CD4-positive, CD25-positive, alpha-beta regulatory T cell (primary cell): ENCODE measurements around the gene CD70. TPM values are rescaled to one million over a fixed set of nuclear protein-coding genes. Genes with fewer than 3 reads are reported as not detected.
"Not testable (repeated sequence)": the region's sequence is repeated elsewhere in the genome, so short reads cannot be mapped to it uniquely, and the experiment has no call there.

Experiments used
- ATAC-seq, 2 donors: fragments of 150-1000 bp; cut with Tn5 transposase; one replicate each; pipeline ENCODE4 v1.10.0; 2021; ENCODE audit warnings: low read depth in 2 of 2, moderate number of reproducible peaks in 2 of 2, moderate library complexity in 1 of 2
- DNase-seq, 3 donors: peaks; one replicate each; pipeline versions ENCODE4 v3.0.0 to v3.0.0-alpha.2; 2012 to 2022; ENCODE audit warnings: mixed read lengths in 1 of 3
- H3K27ac ChIP-seq: one replicate; pipeline ENCODE4 v1.7.0; 2013; ENCODE audit warnings: mild to moderate bottlenecking, low read length; ENCODE audit not compliant: insufficient read depth, poor library complexity, severe bottlenecking
- H3K27me3 ChIP-seq: one replicate; pipeline ENCODE4 v1.7.0; 2013; ENCODE audit warnings: low read length; ENCODE audit not compliant: control insufficient read depth, insufficient read depth
- H3K36me3 ChIP-seq: one replicate; pipeline ENCODE4 v1.7.0; 2013; ENCODE audit warnings: mild to moderate bottlenecking, low read length, moderate library complexity; ENCODE audit not compliant: control insufficient read depth, insufficient read depth
- H3K4me1 ChIP-seq: 2 replicates; pipeline ENCODE4 v1.7.0; 2013; ENCODE audit warnings: mild to moderate bottlenecking, low read length; ENCODE audit not compliant: insufficient read depth, control insufficient read depth, poor library complexity, severe bottlenecking
- H3K4me3 ChIP-seq: one replicate; pipeline ENCODE4 v1.7.0; 2013; ENCODE audit warnings: low read depth, mild to moderate bottlenecking, low read length, moderate library complexity
- H3K9me3 ChIP-seq, 2 experiments: 1 replicate in 1 of 2; 2 replicates in 1 of 2; pipeline ENCODE4 v1.7.0; 2013; ENCODE audit warnings: low read length in 2 of 2, mild to moderate bottlenecking in 1 of 2, moderate library complexity in 1 of 2; ENCODE audit not compliant: control insufficient read depth in 2 of 2
- H3K27ac Mint-ChIP-seq, 3 donors: one replicate each; pipeline ENCODE4 v1.8.0; 2020 to 2022; ENCODE audit warnings: mild to moderate bottlenecking in 3 of 3, mixed read lengths in 3 of 3, moderate library complexity in 2 of 3
- H3K27me3 Mint-ChIP-seq: one replicate; pipeline ENCODE4 v1.8.0; 2022; ENCODE audit warnings: mild to moderate bottlenecking, mixed read lengths
- H3K36me3 Mint-ChIP-seq: one replicate; pipeline ENCODE4 v1.8.0; 2020; ENCODE audit warnings: mixed read lengths
- H3K4me1 Mint-ChIP-seq, 4 donors: one replicate each; pipeline ENCODE4 v1.8.0; 2020 to 2022; ENCODE audit warnings: mixed read lengths in 4 of 4, mild to moderate bottlenecking in 1 of 4
- H3K4me3 Mint-ChIP-seq, 4 donors: one replicate each; pipeline ENCODE4 v1.8.0; 2020 to 2022; ENCODE audit warnings: mild to moderate bottlenecking in 4 of 4, mixed read lengths in 4 of 4, moderate library complexity in 3 of 4
- H3K9me3 Mint-ChIP-seq, 7 donors: one replicate each; pipeline ENCODE4 v1.8.0; 2020 to 2022; ENCODE audit warnings: mixed read lengths in 7 of 7, mild to moderate bottlenecking in 3 of 7, moderate library complexity in 2 of 7
- polyA plus RNA-seq, 4 donors: library from polyadenylated mRNA; unstranded; fragments of 300-500 nt; fragmentation: Illumina TruSeq; gene quantifications; one replicate each; pipeline ENCODE4 v1.2.3, GENCODE V29; 2021
- total RNA-seq: library from RNA; stranded (reverse); gene quantifications from one replicate; pipeline ENCODE4 v1.2.3, GENCODE V29; 2022

Gene CD70
- total and polyA plus RNA-seq, 5 donors from 2014 or later, result 10.0 to 27.2 (median 22.0) TPM

- DNase-seq, result no peak
- H3K36me3 ChIP-seq, result no peaks in the 10 kb centered on the region
- H3K9me3 ChIP-seq, result no peaks in the 10 kb centered on the region
- H3K36me3 Mint-ChIP-seq, result no peaks in the 10 kb centered on the region
- peaks cover under 1% of the 10 kb centered on the region for H3K27me3 Mint-ChIP-seq
- no peak overlapping the region for H3K27ac Mint-ChIP-seq
- peaks cover 0 to 2% (median 0%) of the 10 kb centered on the region in 7 donors for H3K9me3 Mint-ChIP-seq
- peaks cover 0 to 2% (median under 1%) of the 10 kb centered on the region in 4 donors for H3K4me1 Mint-ChIP-seq
- no peak overlapping the region for H3K4me3 ChIP-seq
- H3K27me3 ChIP-seq, result peaks cover 13% of the 10 kb centered on the region
- no peak overlapping the region for H3K27ac ChIP-seq
- peaks cover 6% of the 10 kb centered on the region for H3K4me1 ChIP-seq
- no peak overlapping the region for H3K4me3 Mint-ChIP-seq
- no peak for ATAC-seq
Measured at GRCh38 chr19:6576869-6577475, 14.0 kb downstream of the CD70 start.

GRCh38 chr19:6573350-6573749 is 17.6 kb downstream of the CD70 start:
- no peaks in the 10 kb centered on the region for H3K9me3 ChIP-seq
- Mint-ChIP-seq H3K27me3 (peaks cover 30% of the 10 kb centered on the region), H3K27ac (no peak overlapping the region), H3K4me3 (no peak overlapping the region), H3K4me1 (peaks cover 0 to 2% (median 0%) of the 10 kb centered on the region in 4 donors), H3K36me3 (no peaks in the 10 kb centered on the region), H3K9me3 (peaks cover 0 to 4% (median 2%) of the 10 kb centered on the region in 7 donors)
- H3K4me1 ChIP-seq, result peaks cover 6% of the 10 kb centered on the region
- H3K4me3 ChIP-seq, result no peak overlapping the region
- no peak for DNase-seq
- no peak for ATAC-seq
- H3K27me3 ChIP-seq, result peaks cover 13% of the 10 kb centered on the region
- no peak overlapping the region for H3K27ac ChIP-seq
- H3K36me3 ChIP-seq, result no peaks in the 10 kb centered on the region

- no peak overlapping the region for H3K27ac Mint-ChIP-seq
- no peaks in the 10 kb centered on the region for H3K36me3 Mint-ChIP-seq
- ATAC-seq (no peak), DNase-seq (no peak)
- H3K36me3 ChIP-seq, result no peaks in the 10 kb centered on the region
- no peaks in the 10 kb centered on the region for H3K4me1 ChIP-seq
- no peak overlapping the region for H3K27ac ChIP-seq
- no peaks in the 10 kb centered on the region for H3K4me1 Mint-ChIP-seq
- no peak overlapping the region for H3K4me3 ChIP-seq
- peaks cover 13% of the 10 kb centered on the region for H3K27me3 ChIP-seq
- peaks cover 41% of the 10 kb centered on the region for H3K27me3 Mint-ChIP-seq
- H3K4me3 Mint-ChIP-seq, result no peak overlapping the region
- peaks cover 0 to 4% (median 2%) of the 10 kb centered on the region in 7 donors for H3K9me3 Mint-ChIP-seq
- H3K9me3 ChIP-seq, result no peaks in the 10 kb centered on the region
Measured at GRCh38 chr19:6572217-6572616, 18.7 kb downstream of the CD70 start.

- H3K27me3 ChIP-seq, result peaks cover 15% of the 10 kb centered on the region
- no peak overlapping the region for H3K27ac Mint-ChIP-seq
- peaks cover 0 to 4% (median 2%) of the 10 kb centered on the region in 7 donors for H3K9me3 Mint-ChIP-seq
- H3K27ac ChIP-seq, result no peak overlapping the region
- H3K4me3 ChIP-seq, result no peak overlapping the region
- no peaks in the 10 kb centered on the region for H3K9me3 ChIP-seq
- no peaks in the 10 kb centered on the region for H3K4me1 ChIP-seq
- no peak for DNase-seq
- H3K36me3 ChIP-seq, result no peaks in the 10 kb centered on the region
- H3K27me3 Mint-ChIP-seq, result peaks cover 42% of the 10 kb centered on the region
- no peak for ATAC-seq
- H3K4me1 Mint-ChIP-seq, result no peaks in the 10 kb centered on the region
- no peaks in the 10 kb centered on the region for H3K36me3 Mint-ChIP-seq
- no peak overlapping the region for H3K4me3 Mint-ChIP-seq
Measured at GRCh38 chr19:6571167-6571566, 19.8 kb downstream of the CD70 start.

GRCh38 chr19:6570764-6571163 is 20.2 kb downstream of the CD70 start:
- Mint-ChIP-seq H3K9me3 (peaks cover 0 to 4% (median 2%) of the 10 kb centered on the region in 7 donors), H3K4me3 (no peak overlapping the region), H3K27me3 (peaks cover 46% of the 10 kb centered on the region), H3K27ac (no peak overlapping the region), H3K36me3 (no peaks in the 10 kb centered on the region), H3K4me1 (no peaks in the 10 kb centered on the region)
- no peak overlapping the region for H3K27ac ChIP-seq
- no peaks in the 10 kb centered on the region for H3K9me3 ChIP-seq
- ATAC-seq (no peak), DNase-seq (no peak)
- no peaks in the 10 kb centered on the region for H3K4me1 ChIP-seq
- H3K36me3 ChIP-seq, result no peaks in the 10 kb centered on the region
- no peak overlapping the region for H3K4me3 ChIP-seq
- peaks cover 16% of the 10 kb centered on the region for H3K27me3 ChIP-seq

- peaks cover 0 to 12% (median 4%) of the 10 kb centered on the region in 7 donors for H3K9me3 Mint-ChIP-seq
Measured at GRCh38 chr19:6568816-6569215, 22.1 kb downstream of the CD70 start.

GRCh38 chr19:6568010-6568526 is 22.9 kb downstream of the CD70 start:
- peaks cover 0 to 12% (median 4%) of the 10 kb centered on the region in 7 donors for H3K9me3 Mint-ChIP-seq

More at GRCh38 chr19:6568816-6569215, 22.1 kb downstream of the CD70 start:
- Mint-ChIP-seq H3K27me3 (peaks cover 50% of the 10 kb centered on the region), H3K4me1 (no peaks in the 10 kb centered on the region), H3K36me3 (peaks cover 5% of the 10 kb centered on the region), H3K27ac (no peak overlapping the region), H3K4me3 (no peak overlapping the region)
- Histone ChIP-seq H3K27ac (no peak overlapping the region), H3K4me1 (no peaks in the 10 kb centered on the region), H3K9me3 (peaks cover 2 to 5% of the 10 kb centered on the region in 2 experiments), H3K27me3 (peaks cover 15% of the 10 kb centered on the region), H3K4me3 (no peak overlapping the region), H3K36me3 (no peaks in the 10 kb centered on the region)
- ATAC-seq (no peak), DNase-seq (no peak)

GRCh38 chr19:6566727-6567126 is 24.2 kb downstream of the CD70 start:
- Mint-ChIP-seq H3K27me3 (peaks cover 55% of the 10 kb centered on the region), H3K9me3 (peaks cover 0 to 12% (median 4%) of the 10 kb centered on the region in 7 donors)
- not testable (repeated sequence) for ATAC-seq, H3K9me3 ChIP-seq, H3K27ac ChIP-seq, H3K27ac Mint-ChIP-seq, H3K4me1 ChIP-seq, H3K27me3 ChIP-seq, H3K36me3 Mint-ChIP-seq, DNase-seq, H3K36me3 ChIP-seq, H3K4me1 Mint-ChIP-seq, H3K4me3 ChIP-seq, H3K4me3 Mint-ChIP-seq

More at GRCh38 chr19:6568010-6568526, 22.9 kb downstream of the CD70 start:
- no peaks in the 10 kb centered on the region for H3K4me1 Mint-ChIP-seq
- Histone ChIP-seq H3K4me1 (no peaks in the 10 kb centered on the region), H3K36me3 (no peaks in the 10 kb centered on the region), H3K27me3 (peaks cover 9% of the 10 kb centered on the region), H3K9me3 (peaks cover 2 to 5% of the 10 kb centered on the region in 2 experiments), H3K27ac (no peak overlapping the region), H3K4me3 (no peak overlapping the region)
- ATAC-seq (no peak), DNase-seq (no peak)
- H3K36me3 Mint-ChIP-seq, result peaks cover 5% of the 10 kb centered on the region
- peaks cover 50% of the 10 kb centered on the region for H3K27me3 Mint-ChIP-seq
- H3K4me3 Mint-ChIP-seq, result no peak overlapping the region
- no peak overlapping the region for H3K27ac Mint-ChIP-seq
